Esophagus muscularis mucosa (tissue), 4 donors: ENCODE data around the gene TRABD2B.

Experiments used
- CTCF ChIP-seq, 3 experiments: fragments of 200-600 bp in 2 of 3; fragments of 450-650 bp in 1 of 3; sonication (generic) in 2 of 3; IDR thresholded peaks; one replicate each; pipeline ENCODE4 v1.5.1; 2017 to 2019; ENCODE audit warnings: antibody characterized with exemption in 3 of 3, mild to moderate bottlenecking in 2 of 3, moderate library complexity in 1 of 3
- EP300 ChIP-seq: sonication (generic); formaldehyde crosslinking; IDR thresholded peaks from one replicate; pipeline ENCODE4 v1.6.1; 2017; ENCODE audit warnings: antibody characterized with exemption
- POLR2A ChIP-seq: fragments of 450-650 bp; IDR thresholded peaks from one replicate; pipeline ENCODE4 v1.6.1; 2017; ENCODE audit warnings: antibody characterized with exemption, moderate library complexity, mild to moderate bottlenecking, low read depth
- POLR2AphosphoS5 ChIP-seq, 2 donors: sonication (generic); formaldehyde crosslinking; IDR thresholded peaks; one replicate each; pipeline ENCODE4 v1.6.1; 2017; ENCODE audit warnings: antibody characterized with exemption in 2 of 2

- TF ChIP-seq CTCF (IDR thresholded peaks at IDR 0.05) (no peak), POLR2A (no peak), EP300 (no peak), POLR2AphosphoS5 (IDR thresholded peaks at IDR 0.05) (no peak)
These were observed 120.6 kb downstream of the TRABD2B start for GRCh38 chr1:47876587-47876963.
